ENCODE measurements around the gene STAP2. TPM values are rescaled to one million over a fixed set of nuclear protein-coding genes. Genes with fewer than 3 reads are reported as not detected.

STAP2 gene
- 2.3 and 5.6 TPM in 2 replicates for total RNA-seq

GRCh38 chr19:4338441-4339355 lies at the start of gene STAP2:
TSS of gene STAP2 (minus strand) at chr19:4338827. CDS start at chr19:4338753, 74 bp downstream.

GRCh38 chr19:4343370-4344307 lies 5.0 kb upstream of the STAP2 start, which contains the start of gene MPND:
TSS of gene MPND (plus strand) at chr19:4343562. CDS start at chr19:4343594, 32 bp downstream.

GRCh38 chr19:4304538-4305256 lies 33.9 kb downstream of the STAP2 start, which contains the start of gene FSD1:
TSS of gene FSD1 (plus strand) at chr19:4304598. CDS start at chr19:4304747, 149 bp downstream.

GRCh38 chr19:4302243-4302640 lies 36.4 kb downstream of the STAP2 start, which contains the start of gene TMIGD2:
TSS of gene TMIGD2 (minus strand) at chr19:4302389. CDS start at chr19:4302385, 4 bp downstream.

GRCh38 chr19:4278419-4279266 lies 60.0 kb downstream of the STAP2 start, which contains the start of gene SHD:
TSS of gene SHD (plus strand) at chr19:4279266. CDS start at chr19:4280064, 798 bp downstream.

Other genes with a start within 250 kb of the STAP2 start
- 98.9 and 112 TPM in 2 replicates for gene MAP2K2, start 214.7 kb downstream of the STAP2 start, total RNA-seq
- gene CREB3L3, start 185.2 kb downstream of the STAP2 start, total RNA-seq = not detected in 2 replicates
- 9.0 and 16.3 TPM in 2 replicates for gene SIRT6, start 156.3 kb downstream of the STAP2 start, total RNA-seq
- gene ANKRD24, start 156.1 kb downstream of the STAP2 start, total RNA-seq = 1.2 and 2.3 TPM in 2 replicates
- 0.19 and 0.28 TPM in 2 replicates for gene EBI3, start 109.3 kb downstream of the STAP2 start, total RNA-seq
- 9.0 and 16.1 TPM in 2 replicates for gene YJU2, start 91.7 kb downstream of the STAP2 start, total RNA-seq
- gene SHD, start 59.6 kb downstream of the STAP2 start, total RNA-seq = not detected in 2 replicates
- gene TMIGD2, start 36.4 kb downstream of the STAP2 start, total RNA-seq = not detected in 2 replicates
- 4.5 and 12.8 TPM in 2 replicates for gene FSD1, start 34.2 kb downstream of the STAP2 start, total RNA-seq
- 3.8 and 4.5 TPM in 2 replicates for gene MPND, start 4.7 kb upstream of the STAP2 start, total RNA-seq
- 25.7 and 56.7 TPM in 2 replicates for gene SH3GL1, start 61.7 kb upstream of the STAP2 start, total RNA-seq
- 3.9 and 33.7 TPM in 2 replicates for gene CHAF1A, start 63.8 kb upstream of the STAP2 start, total RNA-seq
- 78.4 and 90.2 TPM in 2 replicates for gene UBXN6, start 119.0 kb upstream of the STAP2 start, total RNA-seq
- 38.6 and 69.4 TPM in 2 replicates for gene HDGFL2, start 133.5 kb upstream of the STAP2 start, total RNA-seq
- gene PLIN4, start 179.7 kb upstream of the STAP2 start, total RNA-seq = 0.28 TPM in 1 of 2 replicates, not detected in the other
- not detected in 2 replicates for gene PLIN5, start 196.4 kb upstream of the STAP2 start, total RNA-seq
- gene LRG1, start 201.2 kb upstream of the STAP2 start, total RNA-seq = not detected in 2 replicates
- gene SEMA6B, start 220.9 kb upstream of the STAP2 start, total RNA-seq = 0.56 and 0.58 TPM in 2 replicates

Data from regular cardiac myocyte (primary cell).